COLO668 (cell line): ENCODE results near the gene CCDC124.

Source experiments
- DNase-seq: peaks from one replicate; lab custom pipeline; 2025; ENCODE audit not compliant: unreplicated experiment; lab: John Stamatoyannopoulos, UW

The CCDC124 gene

GRCh38 chr19:17951990-17952976 is 19.5 kb downstream of the CCDC124 start:
- peak; percentile 9 for DNase-seq

GRCh38 chr19:17953316-17953801 is 20.5 kb downstream of the CCDC124 start:
- no peak for DNase-seq

- DNase-seq = no peak
These were observed 21.1 kb downstream of the CCDC124 start for GRCh38 chr19:17953869-17954268.

GRCh38 chr19:17954401-17954800 is 21.6 kb downstream of the CCDC124 start:
- DNase-seq = no peak

- DNase-seq = no peak
These were observed 24.5 kb downstream of the CCDC124 start for GRCh38 chr19:17957149-17957849.

- DNase-seq = no peak
These were observed 25.1 kb downstream of the CCDC124 start for GRCh38 chr19:17957885-17958284.

GRCh38 chr19:17963936-17964691 is 31.3 kb downstream of the CCDC124 start:
- DNase-seq = no peak

- peak; percentile 12 for DNase-seq
These were observed 32.7 kb downstream of the CCDC124 start for GRCh38 chr19:17965370-17966128.

GRCh38 chr19:17966129-17966483 is 33.3 kb downstream of the CCDC124 start:
- DNase-seq = no peak

GRCh38 chr19:17966550-17967256 is 33.9 kb downstream of the CCDC124 start, which contains the start of gene KCNN1:
KCNN1 (plus strand) TSS chr19:17967107; CDS start chr19:17973889, 6,782 bp downstream.
- no peak for DNase-seq

- DNase-seq = no peak
These were observed 34.6 kb downstream of the CCDC124 start for GRCh38 chr19:17967257-17968051.

GRCh38 chr19:17968362-17968761 is 35.5 kb downstream of the CCDC124 start:
- no peak for DNase-seq

GRCh38 chr19:17969096-17969792 is 36.4 kb downstream of the CCDC124 start:
- no peak for DNase-seq

- no peak for DNase-seq
These were observed 39.4 kb downstream of the CCDC124 start for GRCh38 chr19:17972230-17972629.

GRCh38 chr19:17973759-17974158 is 40.9 kb downstream of the CCDC124 start:
- DNase-seq = no peak

GRCh38 chr19:17974551-17974950 is 41.7 kb downstream of the CCDC124 start:
- no peak for DNase-seq

- DNase-seq = no peak
These were observed 42.2 kb downstream of the CCDC124 start for GRCh38 chr19:17975032-17975431.

- no peak for DNase-seq
These were observed 44.2 kb downstream of the CCDC124 start for GRCh38 chr19:17977021-17977420.
